Astrocyte of the hippocampus (primary cell): ENCODE data around the gene IP6K3.

Source experiments
- DNase-seq: peaks from one replicate; pipeline ENCODE4 v3.0.0; 2011; ENCODE audit warnings: low read depth, low spot score

Gene IP6K3

DNA sequence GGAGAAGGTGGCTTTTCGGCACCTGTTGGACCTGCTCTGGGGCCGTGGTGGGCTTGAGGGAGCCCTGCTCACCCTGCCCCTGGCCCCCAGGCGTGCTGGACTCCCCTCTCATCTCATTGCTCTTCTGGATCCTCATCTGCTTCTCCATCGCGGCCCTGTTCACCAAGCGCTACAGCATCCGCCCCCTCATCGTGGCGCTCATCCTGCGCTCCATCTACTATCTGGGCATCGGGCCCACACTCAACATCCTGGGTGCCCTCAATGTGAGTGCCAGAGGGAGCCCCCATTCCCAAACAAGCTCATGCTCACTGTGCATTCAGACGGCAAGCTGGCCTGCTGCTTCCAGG, 57.6 kb downstream of the IP6K3 start:
- no peak for DNase-seq

DNA sequence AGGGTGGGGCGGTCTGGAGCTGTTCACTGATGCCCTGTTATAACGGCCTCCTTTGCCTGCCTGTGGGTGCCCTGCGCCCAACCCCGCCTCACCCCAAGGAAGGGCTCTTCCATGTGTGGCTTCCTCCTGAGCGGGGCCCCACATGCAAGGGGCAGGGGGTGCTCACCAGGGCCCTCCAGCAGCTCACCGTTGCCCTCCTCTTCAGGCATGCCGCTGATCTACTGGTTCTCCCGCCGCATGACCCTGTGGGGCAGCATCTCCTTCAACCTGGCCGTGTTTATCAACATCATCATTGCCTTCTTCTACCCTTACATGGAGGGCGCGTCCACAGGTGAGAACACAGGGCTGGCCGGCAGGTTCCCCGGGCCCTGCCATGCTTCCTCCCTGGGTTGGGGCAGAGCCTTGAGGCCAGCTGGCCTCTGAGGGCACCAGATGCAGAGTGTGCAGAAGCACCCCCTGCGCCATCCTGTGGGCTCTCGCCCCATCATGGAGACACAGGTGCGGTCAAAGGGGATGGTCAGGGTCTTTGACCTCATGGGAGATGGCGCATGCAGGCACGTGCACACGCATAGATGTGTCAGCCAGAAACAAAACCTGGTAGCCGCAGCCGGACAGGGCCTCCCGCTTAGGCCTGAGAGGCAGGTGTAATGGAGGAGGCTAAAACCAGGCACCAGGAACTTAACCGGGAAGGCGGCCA, 58.1 kb downstream of the IP6K3 start:
- no peak for DNase-seq

DNA sequence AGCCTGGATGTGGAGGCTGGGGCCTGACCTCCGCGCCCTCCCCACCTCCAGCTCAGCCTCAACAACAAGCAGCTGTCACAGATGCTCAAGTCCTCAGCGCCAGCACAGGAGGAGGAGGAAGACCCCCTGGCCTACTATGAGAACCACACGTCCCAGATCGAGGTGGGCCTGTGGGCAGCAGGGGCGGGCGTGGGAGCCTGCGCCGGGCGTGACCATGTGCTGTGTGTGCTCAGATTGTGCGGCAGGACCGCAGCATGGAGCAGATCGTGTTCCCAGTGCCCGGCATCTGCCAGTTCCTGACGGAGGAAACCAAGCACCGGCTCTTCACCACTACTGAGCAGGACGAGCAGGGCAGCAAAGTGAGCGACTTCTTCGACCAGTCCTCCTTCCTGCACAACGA, 58.7 kb downstream of the IP6K3 start:
- DNase-seq = no peak

DNA sequence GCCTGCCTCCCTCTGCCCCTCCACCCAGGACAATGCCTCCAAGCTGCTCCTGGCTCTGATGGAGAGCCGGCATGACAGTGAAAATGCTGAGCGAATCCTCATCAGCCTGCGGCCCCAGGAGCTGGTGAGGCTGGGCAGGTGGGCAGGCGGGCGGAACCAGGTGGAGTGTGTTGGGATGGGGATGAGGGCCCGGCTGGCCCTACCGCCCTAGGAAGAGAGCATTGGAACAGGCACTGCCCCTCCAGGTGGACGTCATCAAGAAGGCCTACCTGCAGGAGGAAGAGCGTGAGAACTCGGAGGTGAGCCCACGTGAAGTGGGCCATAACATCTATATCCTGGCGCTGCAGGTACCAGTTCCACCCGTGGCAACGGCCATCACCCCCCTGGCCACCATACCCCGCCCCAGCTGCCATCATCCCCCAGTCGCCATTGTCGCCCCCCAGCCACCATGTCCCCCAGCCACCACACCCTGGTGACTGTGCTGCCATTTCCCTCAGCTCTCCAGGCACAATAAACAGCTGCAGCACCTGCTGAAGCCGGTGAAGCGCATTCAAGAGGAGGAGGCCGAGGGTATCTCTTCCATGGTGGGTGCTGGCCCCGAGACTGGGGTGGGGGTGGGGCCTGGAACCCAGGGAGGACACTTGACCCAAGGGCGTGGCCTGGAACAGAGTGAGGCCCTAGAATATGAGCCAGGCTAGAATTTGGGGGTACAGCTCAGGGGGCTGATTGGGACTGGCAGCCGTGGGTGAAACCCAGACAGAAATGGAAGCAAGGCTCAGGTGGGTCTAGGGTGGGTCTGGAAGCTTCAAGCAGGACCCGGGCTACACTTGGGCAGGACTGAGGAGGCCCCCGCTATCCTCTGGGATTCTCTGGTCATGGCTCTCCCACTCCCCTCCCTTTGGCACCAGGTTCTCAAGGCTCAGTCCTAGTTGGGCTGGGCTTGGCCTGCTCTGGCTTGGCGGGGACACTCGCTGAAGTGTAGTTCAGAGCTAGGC, 59.4 kb downstream of the IP6K3 start:
- DNase-seq = no peak

DNA sequence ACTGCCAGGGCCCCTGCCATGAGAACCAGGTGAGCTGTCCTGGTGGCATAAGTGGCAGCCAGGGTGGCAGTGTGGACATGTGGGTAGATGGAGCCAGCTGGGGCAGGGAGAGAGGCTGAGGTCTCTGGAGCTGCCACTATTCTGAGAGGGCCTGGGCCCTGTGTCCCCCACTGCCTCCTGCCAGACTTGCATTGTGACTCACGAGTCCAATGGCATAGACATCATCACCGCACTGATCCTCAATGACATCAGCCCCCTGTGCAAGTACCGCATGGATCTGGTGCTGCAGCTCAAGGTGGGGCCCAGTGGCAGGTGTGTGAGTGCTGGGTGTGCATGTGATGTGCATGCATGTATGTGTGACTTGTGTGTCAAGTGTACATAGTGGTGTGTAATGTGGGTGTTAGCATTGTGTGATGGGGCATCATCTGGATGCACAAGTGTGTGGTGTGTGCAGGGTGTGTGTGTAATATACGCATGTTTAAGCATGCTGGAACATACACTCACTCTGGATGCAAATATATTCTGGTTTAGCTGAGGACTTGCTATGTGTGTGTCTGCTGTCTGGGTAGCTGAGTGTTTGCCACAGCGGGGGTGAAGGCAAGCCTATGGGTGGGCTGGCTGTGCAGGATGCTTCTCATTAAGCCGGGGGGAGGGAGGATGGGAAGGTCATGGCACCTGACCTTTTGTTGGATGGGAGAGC, 60.3 kb downstream of the IP6K3 start:
- no peak for DNase-seq

DNA sequence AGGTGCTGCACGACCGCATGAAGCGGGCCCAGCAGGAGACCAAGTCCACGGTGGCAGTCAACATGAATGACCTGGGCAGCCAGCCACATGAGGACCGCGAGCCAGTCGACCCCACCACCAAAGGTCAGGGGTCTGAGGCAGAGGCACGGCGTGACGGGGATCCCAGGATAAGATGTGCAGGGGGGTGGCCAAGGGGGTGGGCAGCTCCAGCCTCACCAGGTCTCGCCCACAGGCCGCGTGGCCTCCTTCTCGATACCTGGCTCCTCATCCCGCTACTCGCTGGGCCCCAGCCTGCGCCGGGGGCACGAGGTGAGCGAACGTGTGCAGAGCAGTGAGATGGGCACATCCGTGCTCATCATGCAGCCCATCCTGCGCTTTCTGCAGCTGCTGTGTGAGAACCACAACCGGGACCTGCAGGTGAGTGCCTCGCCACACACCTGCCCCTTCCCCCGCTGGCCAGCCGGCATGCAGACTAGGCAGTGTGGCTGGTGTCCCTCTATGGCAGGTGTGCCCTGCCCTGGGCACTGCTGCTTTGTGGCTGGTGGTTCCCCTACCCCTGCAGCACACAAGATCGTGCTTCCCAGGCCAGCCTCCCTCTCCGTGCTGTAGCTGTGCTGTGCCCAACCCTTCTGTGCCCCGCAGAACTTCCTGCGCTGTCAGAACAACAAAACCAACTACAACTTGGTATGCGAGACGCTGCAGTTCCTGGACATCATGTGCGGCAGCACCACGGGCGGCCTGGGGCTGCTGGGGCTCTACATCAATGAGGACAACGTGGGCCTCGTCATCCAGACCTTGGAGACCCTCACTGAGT, 61.1 kb downstream of the IP6K3 start:
- DNase-seq = no peak

DNA sequence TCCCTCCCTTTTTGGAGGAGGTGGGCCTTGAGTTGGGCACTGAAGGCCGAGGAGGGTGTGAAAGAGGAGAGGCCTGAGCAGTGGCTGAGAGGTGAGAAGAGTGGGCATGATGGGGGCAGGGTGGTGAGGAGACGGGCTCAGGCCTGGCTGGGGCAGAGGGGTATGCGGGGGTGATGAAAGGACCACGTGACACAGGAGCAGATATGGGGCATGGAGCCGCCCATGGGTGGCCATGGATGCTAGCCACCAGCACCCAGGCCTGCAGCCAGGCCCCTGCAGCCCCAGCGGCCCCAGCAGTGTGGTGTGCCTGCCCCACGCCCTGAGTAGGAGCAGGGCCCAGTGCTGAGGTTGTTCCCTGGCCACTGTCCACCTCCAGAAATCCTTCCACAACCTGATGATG, 61.7 kb downstream of the IP6K3 start:
- no peak for DNase-seq

DNA sequence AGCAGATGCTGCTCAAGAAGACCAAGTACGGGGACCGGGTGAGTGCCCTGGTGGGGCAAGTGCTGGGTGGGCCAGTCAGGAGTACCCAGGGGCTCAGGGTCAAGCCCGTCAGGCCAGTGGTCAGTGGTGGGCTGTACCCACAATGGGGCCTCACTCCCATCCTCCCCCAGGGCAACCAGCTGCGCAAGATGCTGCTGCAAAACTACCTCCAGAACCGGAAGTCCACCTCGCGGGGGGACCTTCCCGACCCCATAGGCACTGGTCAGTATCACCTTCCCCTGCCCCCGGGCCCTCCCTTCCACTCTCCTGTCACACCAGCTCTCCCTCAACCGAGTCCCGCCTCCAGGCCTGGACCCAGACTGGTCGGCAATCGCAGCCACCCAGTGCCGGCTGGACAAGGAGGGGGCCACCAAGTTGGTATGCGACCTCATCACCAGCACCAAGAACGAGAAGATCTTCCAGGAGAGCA, 62.2 kb downstream of the IP6K3 start:
- no peak for DNase-seq

DNA sequence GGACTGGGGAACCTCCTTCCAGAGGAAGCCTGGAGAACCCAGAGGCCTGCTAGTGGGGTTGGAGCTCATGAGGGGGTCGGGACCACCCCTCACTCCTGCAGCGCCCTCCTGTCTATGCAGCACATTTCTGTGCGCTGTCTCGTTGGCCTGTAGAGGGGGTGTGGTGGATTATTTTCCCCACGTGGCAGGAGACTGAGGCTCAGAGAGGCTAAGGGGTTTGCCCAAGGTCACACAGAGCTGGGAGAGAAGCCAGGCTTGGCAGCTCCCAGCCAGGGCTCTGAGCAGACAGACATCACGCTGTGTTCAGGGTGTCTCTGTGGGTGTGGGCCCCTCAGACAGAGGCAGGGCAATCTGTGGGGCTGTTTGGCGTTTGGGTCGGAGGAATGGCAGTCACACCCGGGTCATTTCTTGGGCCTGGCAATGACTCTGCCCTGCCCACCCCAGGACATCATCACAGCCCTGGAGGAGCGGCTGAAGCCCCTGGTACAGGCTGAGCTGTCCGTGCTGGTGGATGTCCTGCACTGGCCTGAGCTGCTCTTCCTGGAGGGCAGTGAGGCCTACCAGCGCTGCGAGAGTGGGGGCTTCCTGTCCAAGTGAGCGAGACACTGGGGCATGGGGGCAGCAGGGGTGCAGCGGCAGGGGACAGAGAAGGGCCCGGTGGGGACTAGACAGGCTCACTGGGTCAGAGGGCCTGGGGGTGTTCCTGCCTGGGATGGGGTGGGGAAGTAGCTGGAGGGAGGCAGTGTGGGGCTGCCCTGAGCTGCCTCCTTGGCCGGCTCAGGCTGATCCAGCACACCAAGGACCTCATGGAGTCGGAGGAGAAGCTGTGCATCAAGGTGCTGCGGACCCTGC, 62.9 kb downstream of the IP6K3 start:
- no peak for DNase-seq

DNA sequence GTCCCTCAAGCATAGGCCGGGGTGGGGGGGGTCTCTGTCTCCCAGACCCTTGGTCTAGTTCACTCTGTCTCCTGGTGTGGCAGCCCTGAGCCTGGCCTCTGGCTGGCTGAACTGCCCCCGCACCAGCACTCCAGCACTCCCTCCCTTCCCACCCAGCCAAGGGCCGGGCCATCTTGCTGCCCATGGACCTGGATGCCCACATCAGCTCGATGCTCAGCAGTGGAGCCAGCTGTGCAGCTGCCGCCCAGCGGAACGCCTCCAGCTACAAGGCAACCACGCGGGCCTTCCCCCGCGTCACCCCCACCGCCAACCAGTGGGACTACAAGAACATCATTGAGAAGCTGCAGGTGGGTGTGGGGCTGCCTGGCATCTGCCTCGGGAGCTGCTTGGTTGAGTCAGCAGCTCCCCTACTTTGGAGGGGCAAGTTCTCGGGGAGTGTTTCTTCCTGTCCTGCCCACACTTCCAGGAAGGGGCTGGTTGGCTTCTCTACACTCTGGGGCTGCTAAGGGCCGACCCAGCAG, 63.6 kb downstream of the IP6K3 start:
- no peak for DNase-seq

DNA sequence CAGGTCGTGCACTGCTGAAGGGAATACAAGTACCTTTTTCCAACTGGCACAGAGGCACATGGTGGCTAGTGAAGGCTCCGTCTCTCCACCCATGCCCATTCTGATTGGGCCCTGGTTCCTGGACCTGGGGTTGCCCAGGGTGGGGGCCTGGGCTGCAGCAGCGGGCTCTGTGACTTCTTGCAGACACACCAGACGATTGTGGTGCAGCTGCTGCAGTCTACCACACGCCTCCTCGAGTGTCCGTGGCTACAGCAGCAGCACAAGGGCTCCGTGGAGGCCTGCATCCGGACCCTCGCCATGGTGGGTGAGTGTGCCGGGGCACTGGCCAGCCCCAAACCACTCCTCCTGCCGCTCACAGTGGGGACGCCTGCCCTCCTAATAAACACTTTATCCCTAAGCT, 64.4 kb downstream of the IP6K3 start:
- no peak for DNase-seq

DNA sequence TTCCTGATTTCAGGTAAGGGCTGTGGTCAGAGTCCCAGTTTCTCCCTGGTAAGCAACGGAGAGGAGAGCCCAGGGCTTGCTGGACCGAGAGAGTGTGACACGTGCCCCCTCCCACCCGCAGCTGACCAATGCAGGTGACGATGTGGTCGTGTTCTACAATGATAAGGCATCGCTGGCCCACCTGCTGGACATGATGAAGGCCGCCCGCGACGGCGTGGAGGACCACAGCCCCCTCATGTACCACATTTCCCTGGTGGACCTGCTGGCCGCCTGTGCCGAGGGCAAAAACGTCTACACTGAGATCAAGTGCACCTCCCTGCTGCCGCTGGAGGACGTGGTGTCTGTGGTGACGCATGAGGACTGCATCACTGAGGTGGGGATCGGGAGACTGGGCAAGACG, 66.9 kb downstream of the IP6K3 start:
- no peak for DNase-seq

DNA sequence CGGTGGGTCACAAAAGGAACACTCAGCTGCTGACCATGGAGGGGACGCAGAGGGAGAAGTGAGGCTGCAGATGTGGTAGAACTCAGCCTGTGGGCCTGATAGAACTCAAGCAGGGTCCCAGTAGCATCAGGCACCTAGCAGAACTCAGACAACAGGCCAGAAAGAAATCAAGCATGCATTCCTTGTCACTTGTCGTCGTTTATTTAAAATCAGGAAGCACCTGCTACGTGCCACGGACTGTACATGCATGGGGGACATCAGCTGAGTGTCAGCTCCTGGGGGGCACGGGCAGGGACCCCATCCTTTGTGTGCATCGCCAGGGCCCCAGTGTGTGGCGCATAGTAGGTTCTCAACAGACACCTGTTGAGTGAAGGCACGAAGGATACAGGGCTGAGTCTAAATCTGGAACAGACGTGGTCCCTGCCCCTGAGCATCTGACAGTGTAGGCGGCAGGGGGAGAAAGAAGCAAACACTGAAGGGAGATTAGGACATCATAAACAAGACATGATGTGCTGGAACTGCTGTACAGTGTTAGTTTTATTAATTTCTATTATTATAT, 67.7 kb downstream of the IP6K3 start:
- DNase-seq = no peak

DNA sequence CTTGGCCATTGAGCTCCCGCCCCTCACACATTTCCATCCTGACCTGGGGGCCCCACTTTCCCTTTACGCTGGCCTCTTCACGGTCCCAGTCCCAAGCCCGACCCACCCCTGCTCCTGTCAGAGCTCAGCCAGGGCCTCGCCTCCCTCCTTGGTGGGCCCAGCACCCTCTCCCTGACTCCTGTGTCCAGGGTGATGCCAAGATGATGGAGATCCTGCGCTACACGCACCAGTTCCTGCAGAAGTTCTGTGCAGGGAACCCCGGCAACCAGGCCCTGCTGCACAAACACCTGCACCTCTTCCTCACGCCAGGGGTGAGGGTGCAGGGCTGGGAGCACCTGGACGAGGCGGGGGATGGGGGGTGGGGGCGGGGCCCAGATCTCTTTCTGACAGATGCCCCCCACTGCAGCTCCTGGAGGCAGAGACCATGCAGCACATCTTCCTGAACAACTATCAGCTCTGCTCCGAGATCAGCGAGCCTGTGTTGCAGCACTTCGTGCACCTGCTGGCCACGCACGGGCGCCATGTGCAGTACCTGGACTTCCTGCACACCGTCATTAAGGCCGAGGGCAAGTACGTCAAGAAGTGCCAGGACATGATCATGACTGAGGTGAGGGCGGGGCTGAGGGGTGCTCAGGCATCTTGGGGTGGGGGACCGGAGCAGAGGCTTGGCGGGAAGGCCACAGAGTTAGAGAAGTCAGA, 68.3 kb downstream of the IP6K3 start:
- no peak for DNase-seq

DNA sequence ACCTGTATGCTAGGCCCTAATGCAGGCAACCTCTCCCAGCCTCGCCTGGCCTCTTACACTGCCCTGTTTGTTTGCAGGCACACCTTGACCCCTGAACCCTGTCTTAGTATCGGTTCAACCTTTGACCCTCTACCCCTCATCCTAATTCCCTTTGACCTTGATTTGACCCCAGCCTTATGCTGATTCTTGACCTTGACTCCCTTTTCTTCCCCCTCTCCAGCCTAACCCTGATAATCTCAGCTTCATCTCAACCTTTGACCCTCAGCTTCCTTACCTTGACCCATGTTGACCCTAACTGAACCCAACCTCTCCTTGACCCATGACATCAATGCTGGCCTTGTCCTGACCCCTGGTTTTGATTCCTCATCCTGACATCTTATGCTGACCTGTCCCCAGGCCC, 69.0 kb downstream of the IP6K3 start:
- DNase-seq = no peak

DNA sequence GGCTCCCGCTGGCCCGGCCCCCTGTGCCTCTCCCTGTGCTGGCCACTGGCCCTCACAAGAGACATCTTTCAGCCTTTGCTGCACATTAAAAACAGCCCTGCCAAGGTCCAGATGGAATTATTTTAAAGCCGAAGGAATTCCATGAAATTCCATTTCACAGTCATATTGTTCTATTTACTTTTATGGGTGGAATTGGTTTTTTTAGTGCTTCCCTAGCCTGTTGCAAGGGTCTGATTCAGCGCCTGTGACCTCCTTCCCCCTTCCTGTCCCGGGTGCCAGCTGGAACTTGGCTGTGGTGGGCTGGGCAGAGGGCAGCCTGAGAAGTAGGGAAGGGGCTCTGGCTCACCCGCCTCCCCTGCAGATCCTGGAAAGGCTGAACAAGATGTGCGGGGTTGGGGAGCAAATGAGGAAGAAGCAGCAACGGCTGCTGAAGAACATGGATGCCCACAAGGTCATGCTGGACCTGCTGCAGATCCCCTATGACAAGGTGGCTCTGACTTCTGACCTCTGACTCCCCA, 69.5 kb downstream of the IP6K3 start:
- DNase-seq = no peak

DNA sequence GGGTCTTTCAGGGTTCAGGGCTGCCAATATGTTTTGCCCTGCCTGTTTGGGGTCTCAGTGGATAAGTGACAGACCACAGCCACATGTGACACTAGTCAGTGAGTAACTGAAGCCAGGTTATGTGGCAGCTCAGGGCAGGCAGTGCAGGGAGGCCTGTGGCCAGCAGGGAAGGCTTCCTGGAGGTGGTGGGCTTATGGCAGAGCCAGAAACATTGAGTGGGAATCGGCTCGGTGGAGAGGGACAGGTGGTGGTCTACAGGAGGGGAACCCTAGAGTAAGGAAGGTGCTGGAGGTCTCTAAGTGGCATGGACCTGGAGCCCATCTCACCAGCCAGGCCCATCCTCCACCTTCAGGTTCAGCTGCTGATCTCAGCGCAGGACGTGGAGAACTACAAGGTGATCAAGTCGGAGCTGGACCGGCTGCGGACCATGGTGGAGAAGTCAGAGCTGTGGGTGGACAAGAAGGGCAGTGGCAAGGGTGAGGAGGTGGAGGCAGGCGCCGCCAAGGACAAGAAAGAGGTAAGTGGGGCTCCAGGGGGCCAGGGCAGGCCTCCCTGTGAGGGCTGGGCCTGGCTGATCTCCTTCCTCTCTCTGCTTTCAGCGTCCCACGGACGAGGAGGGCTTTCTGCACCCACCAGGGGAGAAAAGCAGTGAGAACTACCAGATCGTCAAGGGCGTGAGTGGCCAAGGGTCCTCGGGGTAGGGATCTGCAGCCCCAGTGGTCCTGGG, 70.1 kb downstream of the IP6K3 start:
- no peak for DNase-seq

DNA sequence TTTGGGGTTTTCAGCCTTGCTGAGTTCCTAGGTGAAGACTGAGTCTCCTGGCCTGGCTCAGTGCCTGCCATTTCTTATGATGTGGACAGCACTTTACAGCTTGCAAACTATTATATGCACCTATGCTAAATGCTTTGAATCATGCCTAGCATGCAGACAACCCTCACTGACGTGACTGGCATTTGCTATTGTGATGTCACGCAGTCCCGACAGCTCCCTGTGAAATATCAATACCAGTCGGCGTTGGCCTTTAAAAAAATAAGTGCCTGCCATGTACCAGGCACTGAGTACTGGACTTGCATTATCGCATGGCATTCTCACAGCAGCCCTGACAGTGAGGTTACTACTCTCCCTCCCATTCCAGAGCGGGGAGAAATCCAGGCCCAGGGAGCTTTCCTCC, 70.7 kb downstream of the IP6K3 start:
- no peak for DNase-seq
